ENCODE data around the gene SYT2. TPM values are rescaled to one million over a fixed set of nuclear protein-coding genes. Genes with fewer than 3 reads are reported as not detected.
A peak's percentile ranks its signal among the peaks of the same experiment; 100 is the strongest.

SYT2 gene
- total RNA-seq, 4 donors from 2014 or later = under 0.01 to 0.38 TPM; not detected in 2

DNA sequence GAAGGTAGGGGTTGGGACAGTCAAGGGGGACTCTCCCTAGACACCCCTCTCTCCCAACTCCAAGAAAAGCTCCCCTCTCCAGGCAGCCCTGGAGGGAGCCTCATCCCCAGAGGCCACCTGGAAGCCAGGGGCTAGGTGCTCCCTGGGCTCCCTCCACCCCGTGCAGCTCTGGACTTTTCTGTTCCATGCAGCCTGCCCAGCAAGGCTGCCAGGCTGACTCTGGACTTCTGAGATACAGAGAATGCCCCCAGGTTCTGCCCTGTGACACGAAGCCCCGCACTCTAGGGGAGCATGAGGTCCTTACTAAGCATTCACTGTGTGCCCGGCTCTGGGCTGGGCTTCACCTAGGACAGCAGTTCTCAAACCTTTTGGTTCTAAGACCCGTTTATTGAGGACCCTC lies 10.2 kb downstream of the SYT2 start:
- intact Hi-C loops (cut with DNase I) = no loop called here
- 67 to 76% methylated on average over 5 of the region's 5 CpGs for WGBS, 2 donors
- Histone ChIP-seq H3K9me3 (no peaks in the 10 kb centered on the region), H3K4me3 (replicated peaks in 1 of 3) (no peak overlapping the region), H3K36me3 (no peaks in the 10 kb centered on the region), H3K27me3 (no peaks in the 10 kb centered on the region), H3K27ac (no peak overlapping the region), H3K4me1 (no peaks in the 10 kb centered on the region)
- DNase-seq = no peak
- TF ChIP-seq, protein P1, sequence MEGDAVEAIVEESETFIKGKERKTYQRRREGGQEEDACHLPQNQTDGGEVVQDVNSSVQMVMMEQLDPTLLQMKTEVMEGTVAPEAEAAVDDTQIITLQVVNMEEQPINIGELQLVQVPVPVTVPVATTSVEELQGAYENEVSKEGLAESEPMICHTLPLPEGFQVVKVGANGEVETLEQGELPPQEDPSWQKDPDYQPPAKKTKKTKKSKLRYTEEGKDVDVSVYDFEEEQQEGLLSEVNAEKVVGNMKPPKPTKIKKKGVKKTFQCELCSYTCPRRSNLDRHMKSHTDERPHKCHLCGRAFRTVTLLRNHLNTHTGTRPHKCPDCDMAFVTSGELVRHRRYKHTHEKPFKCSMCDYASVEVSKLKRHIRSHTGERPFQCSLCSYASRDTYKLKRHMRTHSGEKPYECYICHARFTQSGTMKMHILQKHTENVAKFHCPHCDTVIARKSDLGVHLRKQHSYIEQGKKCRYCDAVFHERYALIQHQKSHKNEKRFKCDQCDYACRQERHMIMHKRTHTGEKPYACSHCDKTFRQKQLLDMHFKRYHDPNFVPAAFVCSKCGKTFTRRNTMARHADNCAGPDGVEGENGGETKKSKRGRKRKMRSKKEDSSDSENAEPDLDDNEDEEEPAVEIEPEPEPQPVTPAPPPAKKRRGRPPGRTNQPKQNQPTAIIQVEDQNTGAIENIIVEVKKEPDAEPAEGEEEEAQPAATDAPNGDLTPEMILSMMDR (IDR thresholded peaks at IDR 0.05) = no peak
- no peak for TF ChIP-seq POLR2A (IDR thresholded peaks at IDR 0.05)

- intact Hi-C loops (cut with DNase I) = no loop called here
- H3K36me3 ChIP-seq = no peaks in the 10 kb centered on the region
- no peaks in the 10 kb centered on the region for H3K27me3 ChIP-seq
- no peak for DNase-seq
- no peaks in the 10 kb centered on the region for H3K9me3 ChIP-seq
- H3K27ac ChIP-seq = no peak overlapping the region
- no peak for TF ChIP-seq POLR2A (IDR thresholded peaks at IDR 0.05)
- TF ChIP-seq, protein P1 (IDR thresholded peaks at IDR 0.05) = no peak
- H3K4me1 ChIP-seq = no peaks in the 10 kb centered on the region
- 55 to 77% methylated on average over 8 of the region's 8 CpGs for WGBS, 2 donors
- no peak overlapping the region for H3K4me3 ChIP-seq (replicated peaks in 1 of 3)
Measured at GRCh38 chr1:202698276-202698675, 12.0 kb downstream of the SYT2 start.

DNA sequence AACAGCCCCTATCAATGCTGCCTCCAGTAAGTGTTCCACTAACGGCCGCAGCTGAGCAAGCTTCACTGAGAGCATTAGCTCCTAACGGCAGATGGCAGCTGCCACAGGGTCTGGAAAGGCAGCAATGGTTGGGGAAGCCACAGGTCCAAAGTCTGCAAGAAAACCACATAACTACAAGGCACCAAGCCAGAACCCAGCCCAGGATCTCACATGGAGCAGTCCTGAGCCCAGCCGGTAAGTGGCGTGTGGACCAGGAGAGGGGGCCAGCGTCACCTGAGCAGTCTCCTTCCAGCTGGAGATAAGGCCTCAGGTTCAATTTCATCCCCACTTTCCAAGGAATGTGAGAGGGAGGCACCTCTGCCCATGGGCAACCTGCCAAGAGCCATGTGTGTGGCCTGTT lies 13.2 kb downstream of the SYT2 start:
- H3K4me3 ChIP-seq (replicated peaks in 1 of 3) = no peak overlapping the region
- no peaks in the 10 kb centered on the region for H3K9me3 ChIP-seq
- no peaks in the 10 kb centered on the region for H3K4me1 ChIP-seq
- no peak overlapping the region for H3K27ac ChIP-seq
- TF ChIP-seq, protein P1 (IDR thresholded peaks at IDR 0.05) = no peak
- no peak for TF ChIP-seq POLR2A (IDR thresholded peaks at IDR 0.05)
- H3K36me3 ChIP-seq = no peaks in the 10 kb centered on the region
- 58 to 62% methylated on average over 6 of the region's 6 CpGs for WGBS, 2 donors
- intact Hi-C loops (cut with DNase I) = no loop called here
- DNase-seq = no peak
- H3K27me3 ChIP-seq = no peaks in the 10 kb centered on the region

GRCh38 chr1:202694314-202694713 lies 15.9 kb downstream of the SYT2 start:
- DNase-seq = no peak
- Histone ChIP-seq H3K36me3 (no peaks in the 10 kb centered on the region), H3K27ac (no peak overlapping the region), H3K4me1 (no peaks in the 10 kb centered on the region), H3K27me3 (no peaks in the 10 kb centered on the region), H3K4me3 (replicated peaks in 1 of 3) (no peak overlapping the region), H3K9me3 (no peaks in the 10 kb centered on the region)
- intact Hi-C loops (cut with DNase I) = no loop called here
- no peak for TF ChIP-seq POLR2A (IDR thresholded peaks at IDR 0.05)
- TF ChIP-seq, protein P1 (IDR thresholded peaks at IDR 0.05) = no peak
- WGBS, 2 donors = 63 to 70% methylated on average over 5 of the region's 5 CpGs

GRCh38 chr1:202692959-202693555 lies 17.2 kb downstream of the SYT2 start:
- no peak for TF ChIP-seq POLR2A (IDR thresholded peaks at IDR 0.05)
- TF ChIP-seq, protein P1 (IDR thresholded peaks at IDR 0.05) = peak in 4 of 6 experiments; percentile 20 to 35 (median 25)
- intact Hi-C loops (cut with DNase I) = no loop called here
- H3K9me3 ChIP-seq = no peaks in the 10 kb centered on the region
- H3K27ac ChIP-seq = no peak overlapping the region
- H3K36me3 ChIP-seq = no peaks in the 10 kb centered on the region
- H3K27me3 ChIP-seq = no peaks in the 10 kb centered on the region
- H3K4me3 ChIP-seq (replicated peaks in 1 of 3) = no peak overlapping the region
- no peaks in the 10 kb centered on the region for H3K4me1 ChIP-seq
- 32 to 33% methylated on average over 3 of the region's 3 CpGs for WGBS, 2 donors
- DNase-seq = peak; percentile 64 to 77

Measured in thyroid gland (tissue), 4 donors.